DND-41 (cell line): Measurements from ENCODE around the gene FAM107B.

Experiments
- ATAC-seq: fragments of 200-7000 bp; cut with Tn5 transposase; 3 replicates; pipeline ENCODE4 v1.9.1; 2021; ENCODE audit warnings: low read depth; ENCODE audit not compliant: insufficient read depth
- DNase-seq: peaks from one replicate; pipeline ENCODE4 v3.0.0-alpha.2; 2020
- H2AFZ ChIP-seq: 2 replicates; pipeline ENCODE4 v1.6.0; 2012; ENCODE audit warnings: low read depth, low read length
- H3K27ac ChIP-seq: 2 replicates; pipeline ENCODE4 v1.5.1; 2012; ENCODE audit warnings: low read length, inconsistent platforms
- H3K27me3 ChIP-seq: fragments of 200-600 bp; sonication (generic); 2 replicates; pipeline ENCODE4 v1.6.0; 2012; ENCODE audit warnings: low read length, mild to moderate bottlenecking, inconsistent platforms; ENCODE audit not compliant: insufficient read depth, poor library complexity
- H3K36me3 ChIP-seq: 2 replicates; pipeline ENCODE4 v1.5.1; 2012; ENCODE audit warnings: low read length, inconsistent platforms; ENCODE audit not compliant: insufficient read depth
- H3K4me1 ChIP-seq: 2 replicates; pipeline ENCODE4 v1.5.1; 2012; ENCODE audit warnings: mild to moderate bottlenecking, low read length; ENCODE audit not compliant: insufficient read depth
- H3K4me2 ChIP-seq: 2 replicates; pipeline ENCODE4 v1.6.0; 2012; ENCODE audit warnings: mild to moderate bottlenecking, moderate library complexity, low read length, inconsistent platforms; ENCODE audit not compliant: insufficient read depth
- H3K4me3 ChIP-seq, 2 experiments: fragments of 200-600 bp in 1 of 2; shearing (Covaris generic) in 1 of 2; 2 replicates each; pipeline ENCODE4 v1.5.1; 2012 to 2016; ENCODE audit warnings: inconsistent platforms in 2 of 2, low read length in 2 of 2, mild to moderate bottlenecking in 2 of 2, low read depth in 1 of 2, moderate library complexity in 1 of 2
- H3K79me2 ChIP-seq: 2 replicates; pipeline ENCODE4 v1.6.0; 2012; ENCODE audit warnings: low read length, inconsistent platforms; ENCODE audit not compliant: insufficient read depth
- H3K9ac ChIP-seq: 2 replicates; pipeline ENCODE4 v1.6.0; 2012; ENCODE audit warnings: low read depth, mild to moderate bottlenecking, inconsistent platforms, low read length, moderate library complexity
- H3K9me3 ChIP-seq: 2 replicates; pipeline ENCODE4 v1.5.1; 2012; ENCODE audit warnings: low read length, moderate library complexity, mild to moderate bottlenecking, inconsistent platforms; ENCODE audit not compliant: insufficient read depth, severe bottlenecking
- H4K20me1 ChIP-seq: 2 replicates; pipeline ENCODE4 v1.6.0; 2012; ENCODE audit warnings: low read length; ENCODE audit not compliant: insufficient read depth
- CTCF ChIP-seq: IDR thresholded peaks from 2 replicates; pipeline ENCODE4 v1.5.1; 2012; ENCODE audit warnings: borderline replicate concordance, low read length, moderate library complexity, mild to moderate bottlenecking; ENCODE audit not compliant: poor library complexity, severe bottlenecking; ENCODE audit errors: extremely low read depth
- EZH2 ChIP-seq: IDR thresholded peaks from 3 replicates; pipeline ENCODE4 v1.6.1; 2012; ENCODE audit warnings: borderline replicate concordance, low read depth, mild to moderate bottlenecking, moderate library complexity, low read length, inconsistent platforms; ENCODE audit not compliant: severe bottlenecking

Gene FAM107B

DNA sequence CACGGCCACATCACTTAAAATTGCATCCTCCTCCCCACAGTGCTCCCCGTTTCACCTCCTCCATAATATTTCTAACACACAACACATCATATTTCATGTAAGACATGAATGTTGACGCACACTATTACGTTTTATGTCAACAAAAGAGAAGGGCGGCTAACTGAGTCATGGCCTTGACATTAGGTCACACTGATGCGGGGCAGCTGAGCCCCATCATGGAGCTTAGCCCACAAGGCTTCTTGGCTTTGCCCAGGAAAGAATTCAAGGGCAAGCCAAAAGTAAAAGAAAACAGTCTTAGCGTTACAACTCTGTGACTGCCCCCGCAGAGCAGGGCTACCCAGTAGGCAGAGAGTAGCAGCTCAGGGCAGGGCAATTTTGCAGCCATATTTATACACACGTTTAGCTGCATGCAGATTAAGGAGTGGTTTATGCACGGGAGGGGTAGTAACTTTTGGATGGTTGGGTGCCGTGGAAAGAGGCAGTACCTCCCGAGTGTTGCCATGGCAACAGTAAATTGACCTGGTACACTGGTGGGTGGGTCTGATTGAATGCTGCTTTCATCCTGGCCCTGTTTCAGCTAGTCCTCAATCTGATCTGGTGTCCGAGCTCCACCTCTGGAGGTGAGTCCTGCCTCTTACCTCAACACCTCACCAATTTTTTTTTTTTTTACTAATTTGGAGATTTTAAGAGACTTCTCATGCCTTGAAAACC is 287.8 kb downstream of the FAM107B start:
- Histone ChIP-seq H3K4me2 (no peak overlapping the region), H4K20me1 (no peaks in the 10 kb centered on the region), H3K9me3 (no peaks in the 10 kb centered on the region), H2AFZ (no peak overlapping the region), H3K36me3 (no peaks in the 10 kb centered on the region), H3K4me3 (no peak overlapping the region), H3K27me3 (peaks cover 19% of the 10 kb centered on the region), H3K27ac (no peak overlapping the region), H3K4me1 (no peaks in the 10 kb centered on the region), H3K79me2 (no peaks in the 10 kb centered on the region), H3K9ac (no peak overlapping the region)
- TF ChIP-seq CTCF (no peak), EZH2 (no peak)
- DNase-seq (no peak), ATAC-seq (no peak)

DNA sequence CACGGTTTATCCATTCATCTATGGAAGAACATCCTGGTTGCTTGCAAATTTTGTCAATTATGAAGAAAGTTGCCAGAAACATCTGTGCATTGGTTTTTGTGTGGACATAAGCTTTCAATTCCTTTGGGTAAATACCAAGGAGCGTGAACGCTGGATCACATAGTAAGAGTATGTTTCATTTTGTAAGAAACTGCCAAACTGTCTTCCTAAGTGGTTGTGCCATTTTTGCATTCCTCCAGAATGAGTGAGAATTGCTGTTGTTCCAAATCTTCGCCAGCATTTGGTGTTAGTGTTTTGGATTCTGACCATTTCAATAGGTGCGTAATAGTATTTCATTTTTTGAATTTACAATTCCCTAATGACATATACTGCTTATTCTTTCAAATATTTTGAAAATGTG is 288.7 kb downstream of the FAM107B start:
- H3K36me3 ChIP-seq, result no peaks in the 10 kb centered on the region
- ATAC-seq, result no peak
- H3K27ac ChIP-seq, result no peak overlapping the region
- no peaks in the 10 kb centered on the region for H3K9me3 ChIP-seq
- peaks cover 19% of the 10 kb centered on the region for H3K27me3 ChIP-seq
- no peaks in the 10 kb centered on the region for H3K4me1 ChIP-seq
- no peak for DNase-seq
- no peaks in the 10 kb centered on the region for H4K20me1 ChIP-seq
- no peak for TF ChIP-seq CTCF
- TF ChIP-seq EZH2, result no peak
- no peak overlapping the region for H2AFZ ChIP-seq
- H3K4me3 ChIP-seq, result no peak overlapping the region
- no peak overlapping the region for H3K4me2 ChIP-seq
- H3K9ac ChIP-seq, result no peak overlapping the region
- no peaks in the 10 kb centered on the region for H3K79me2 ChIP-seq

- H3K9ac ChIP-seq, result no peak overlapping the region
- ATAC-seq (no peak), DNase-seq (no peak)
- no peaks in the 10 kb centered on the region for H4K20me1 ChIP-seq
- TF ChIP-seq CTCF (no peak), EZH2 (no peak)
- H3K4me1 ChIP-seq, result no peaks in the 10 kb centered on the region
- H3K79me2 ChIP-seq, result no peaks in the 10 kb centered on the region
- no peaks in the 10 kb centered on the region for H3K9me3 ChIP-seq
- H3K4me3 ChIP-seq, result no peak overlapping the region
- no peak overlapping the region for H2AFZ ChIP-seq
- H3K4me2 ChIP-seq, result no peak overlapping the region
- peaks cover 20% of the 10 kb centered on the region for H3K27me3 ChIP-seq
- H3K36me3 ChIP-seq, result no peaks in the 10 kb centered on the region
- H3K27ac ChIP-seq, result no peak overlapping the region
Observed at GRCh38 chr10:14483417-14483816, 291.3 kb downstream of the FAM107B start.
